GM23248 (cell line): Measurements from ENCODE around the gene PINK1. TPM values are rescaled to one million over a fixed set of nuclear protein-coding genes. Genes with fewer than 3 reads are reported as not detected.

ENCODE experiments used
- DNase-seq: peaks from one replicate; pipeline ENCODE4 v3.0.0-alpha.2; 2015
- H2AFZ ChIP-seq: fragments of 200-600 bp; sonication (generic); 2 replicates; pipeline ENCODE4 v1.6.1; 2016; ENCODE audit warnings: antibody characterized with exemption
- H3F3A ChIP-seq: fragments of 200-600 bp; sonication (generic); 2 replicates; pipeline ENCODE4 v1.6.1; 2016; ENCODE audit warnings: mild to moderate bottlenecking, antibody characterized with exemption, mixed run types; ENCODE audit not compliant: insufficient read depth
- H3K27ac ChIP-seq: fragments of 200-600 bp; sonication (generic); 2 replicates; pipeline ENCODE4 v1.5.1; 2016; ENCODE audit warnings: mild to moderate bottlenecking
- H3K27me3 ChIP-seq: fragments of 200-600 bp; sonication (generic); replicated peaks from 2 replicates; pipeline ENCODE4 v1.6.1; 2016; ENCODE audit warnings: mild to moderate bottlenecking; ENCODE audit not compliant: insufficient read depth
- H3K36me3 ChIP-seq: fragments of 200-600 bp; sonication (generic); 2 replicates; pipeline ENCODE4 v1.6.1; 2016; ENCODE audit warnings: low read depth, mild to moderate bottlenecking
- H3K4me1 ChIP-seq: fragments of 200-600 bp; sonication (generic); 2 replicates; pipeline ENCODE4 v1.6.1; 2016; ENCODE audit warnings: mild to moderate bottlenecking; ENCODE audit not compliant: insufficient read depth
- H3K4me2 ChIP-seq: fragments of 200-600 bp; sonication (generic); one replicate; pipeline ENCODE4 v1.6.1; 2016; ENCODE audit warnings: mild to moderate bottlenecking; ENCODE audit not compliant: unreplicated experiment
- H3K4me3 ChIP-seq: fragments of 200-600 bp; sonication (generic); 2 replicates; pipeline ENCODE4 v1.5.1; 2016; ENCODE audit warnings: mild to moderate bottlenecking
- H3K79me2 ChIP-seq: fragments of 200-600 bp; sonication (generic); 2 replicates; pipeline ENCODE4 v1.6.1; 2016; ENCODE audit warnings: mild to moderate bottlenecking; ENCODE audit not compliant: insufficient read depth
- H3K9ac ChIP-seq: fragments of 200-600 bp; sonication (generic); 2 replicates; pipeline ENCODE4 v1.6.1; 2016; ENCODE audit warnings: mild to moderate bottlenecking
- H3K9me2 ChIP-seq: fragments of 200-600 bp; sonication (generic); 2 replicates; pipeline ENCODE4 v1.6.1; 2016; ENCODE audit warnings: mixed run types, mild to moderate bottlenecking, moderate library complexity; ENCODE audit not compliant: insufficient read depth
- H3K9me3 ChIP-seq: fragments of 200-600 bp; sonication (generic); one replicate; pipeline ENCODE4 v1.6.1; 2017; ENCODE audit warnings: low read depth
- H4K20me1 ChIP-seq: fragments of 200-600 bp; sonication (generic); 2 replicates; pipeline ENCODE4 v1.6.0; 2016; ENCODE audit not compliant: insufficient read depth
- EZH2 ChIP-seq: fragments of 200-600 bp; sonication (generic); IDR thresholded peaks from 2 replicates; pipeline ENCODE4 v1.6.1; 2018; ENCODE audit warnings: antibody characterized with exemption, mild to moderate bottlenecking; ENCODE audit not compliant: insufficient read depth, poor library complexity, severe bottlenecking
- EZH2phosphoT487 ChIP-seq: fragments of 200-600 bp; sonication (generic); IDR thresholded peaks from 2 replicates; pipeline ENCODE4 v1.6.1; 2018; ENCODE audit warnings: antibody characterized with exemption, moderate library complexity, mild to moderate bottlenecking, low read depth; ENCODE audit not compliant: insufficient read depth
- WGBS, 2 experiments: methylation state at CpG; one replicate each; pipeline ENCODE4 v1.1.6; 2015 to 2017; ENCODE audit warnings: low lambda C conversion rate in 2 of 2, low coverage in 1 of 2; ENCODE audit errors: missing lambda C conversion rate in 2 of 2; 5-methylcytosine and 5-hydroxymethylcytosine counted together
- in situ Hi-C: fragments of 300-500 bp; cut with MboI; formaldehyde crosslinking; loops from 2 replicates; pipeline ENCODE4 v1.15.0; 2020
- polyA plus RNA-seq: library from polyadenylated mRNA; unstranded; fragments of >200 nt; fragmentation: Nextera tagmentation; extraction: Ambion mirVana; gene quantifications from 2 replicates; pipeline ENCODE4 v1.2.1, GENCODE V29; 2016
- total RNA-seq: library from RNA; depleted of rRNA; stranded (reverse); fragments of >200 nt; shearing (Covaris generic); gene quantifications from 2 replicates; pipeline ENCODE4 v1.2.3, GENCODE V29; 2014

The PINK1 gene
- total and polyA plus RNA-seq, 2 experiments from 2014 or later, result 102 to 151 TPM

GRCh38 chr1:20634594-20635084, 1.4 kb downstream of the PINK1 start:
- Histone ChIP-seq H3K9ac (peak overlapping the region; percentile 90), H3K27ac (peak overlapping the region; percentile 10), H2AFZ (peak overlapping the region; percentile 89), H3K4me3 (peak overlapping the region; percentile 81), H3K36me3 (no peaks in the 10 kb centered on the region), H3K79me2 (peaks cover 30% of the 10 kb centered on the region), H3K9me3 (no peaks in the 10 kb centered on the region), H3F3A (0 out of 2 replicates have a peak, but pooled peaks cover 7% of the 10 kb centered on the region), H3K4me1 (peaks cover 17% of the 10 kb centered on the region; the same call in 1 of the 2 replicates), H3K9me2 (no peaks in the 10 kb centered on the region), H4K20me1 (no peaks in the 10 kb centered on the region), H3K4me2 (peak overlapping the region; percentile 94), H3K27me3 (no peaks in the 10 kb centered on the region)
- TF ChIP-seq EZH2phosphoT487 (no peak), EZH2 (no peak)
- WGBS, 2 experiments, result 3 to 5% methylated on average over 4 of the region's 4 CpGs
- peak; percentile 73 for DNase-seq
- in situ Hi-C loops, result loop anchor here (5.0 kb wide), 1 partner anchor 102 kb away; no protein-coding TSS in a partner anchor

GRCh38 chr1:20636785-20637347, 3.6 kb downstream of the PINK1 start:
- 88 to 91% methylated on average over 8 of the region's 8 CpGs for WGBS, 2 experiments
- no peak for DNase-seq
- Histone ChIP-seq H3K36me3 (no peaks in the 10 kb centered on the region), H3K27ac (no peak overlapping the region), H3K4me3 (no peak overlapping the region), H4K20me1 (no peaks in the 10 kb centered on the region), H3K9me2 (no peaks in the 10 kb centered on the region), H3K27me3 (no peaks in the 10 kb centered on the region), H3K4me1 (peaks cover 17% of the 10 kb centered on the region; the same call in 1 of the 2 replicates), H2AFZ (no peak overlapping the region), H3K9me3 (no peaks in the 10 kb centered on the region), H3F3A (0 out of 2 replicates have a peak, but pooled peaks cover 7% of the 10 kb centered on the region), H3K9ac (no peak overlapping the region), H3K4me2 (no peak overlapping the region), H3K79me2 (peaks cover 35% of the 10 kb centered on the region)
- TF ChIP-seq EZH2 (no peak), EZH2phosphoT487 (no peak)
- in situ Hi-C loops, result loop anchor here (5.0 kb wide), 1 partner anchor 105 kb away; no protein-coding TSS in a partner anchor

- Histone ChIP-seq H3K79me2 (peaks cover 22% of the 10 kb centered on the region), H3K4me2 (no peak overlapping the region), H4K20me1 (no peaks in the 10 kb centered on the region), H3K36me3 (peaks cover 11% of the 10 kb centered on the region; the same call in 1 of the 2 replicates), H3K9ac (no peak overlapping the region), H3K27ac (no peak overlapping the region), H3F3A (no peaks in the 10 kb centered on the region), H3K9me3 (no peaks in the 10 kb centered on the region), H2AFZ (no peak overlapping the region), H3K27me3 (no peaks in the 10 kb centered on the region), H3K9me2 (no peaks in the 10 kb centered on the region), H3K4me1 (peaks cover 6% of the 10 kb centered on the region; the same call in 1 of the 2 replicates), H3K4me3 (no peak overlapping the region)
- in situ Hi-C loops, result no loop called here
- 24% methylated on average over 6 of the region's 6 CpGs for WGBS, 2 experiments
- TF ChIP-seq EZH2phosphoT487 (no peak), EZH2 (no peak)
- DNase-seq, result peak; percentile 64
Observed at GRCh38 chr1:20640183-20640597, 6.9 kb downstream of the PINK1 start.

GRCh38 chr1:20641975-20642374, 8.7 kb downstream of the PINK1 start:
- TF ChIP-seq EZH2phosphoT487 (no peak), EZH2 (no peak)
- in situ Hi-C loops, result no loop called here
- Histone ChIP-seq H3K9ac (no peak overlapping the region), H3F3A (no peaks in the 10 kb centered on the region), H3K27me3 (no peaks in the 10 kb centered on the region), H3K4me2 (no peak overlapping the region), H4K20me1 (no peaks in the 10 kb centered on the region), H3K36me3 (peaks cover 17% of the 10 kb centered on the region; the same call in 1 of the 2 replicates), H3K4me3 (no peak overlapping the region), H3K9me2 (no peaks in the 10 kb centered on the region), H3K9me3 (no peaks in the 10 kb centered on the region), H3K79me2 (peaks cover 5% of the 10 kb centered on the region; the same call in 1 of the 2 replicates), H3K27ac (no peak overlapping the region), H2AFZ (no peak overlapping the region), H3K4me1 (no peaks in the 10 kb centered on the region)
- WGBS, 2 experiments, result 88 to 91% methylated on average over 10 of the region's 10 CpGs
- DNase-seq, result no peak
